HS-5 (cell line): Measurements from ENCODE around the gene SAE1.

Experiments used
- DNase-seq: peaks from one replicate; pipeline ENCODE4 v3.0.0-alpha.2; 2012; ENCODE audit warnings: low read depth

Gene SAE1

GRCh38 chr19:47130120-47130588 is 481 bp upstream of the SAE1 start:
- DNase-seq, result no peak

- DNase-seq, result no peak
These were observed 1.7 kb downstream of the SAE1 start for GRCh38 chr19:47132194-47132852.

GRCh38 chr19:47133021-47133471 is 2.4 kb downstream of the SAE1 start:
- no peak for DNase-seq

- DNase-seq, result no peak
These were observed 3.9 kb downstream of the SAE1 start for GRCh38 chr19:47134545-47134944.

GRCh38 chr19:47135156-47135555 is 4.5 kb downstream of the SAE1 start:
- no peak for DNase-seq

GRCh38 chr19:47141252-47141651 is 10.6 kb downstream of the SAE1 start:
- DNase-seq, result peak; percentile 26

- no peak for DNase-seq
These were observed 11.1 kb downstream of the SAE1 start for GRCh38 chr19:47141695-47142094.

GRCh38 chr19:47142779-47143178 is 12.1 kb downstream of the SAE1 start:
- peak; percentile 20 for DNase-seq

GRCh38 chr19:47143322-47144073 is 12.9 kb downstream of the SAE1 start:
- DNase-seq, result no peak

- no peak for DNase-seq
These were observed 14.0 kb downstream of the SAE1 start for GRCh38 chr19:47144630-47145029.

- no peak for DNase-seq
These were observed 15.2 kb downstream of the SAE1 start for GRCh38 chr19:47145639-47146486.

- DNase-seq, result no peak
These were observed 16.3 kb downstream of the SAE1 start for GRCh38 chr19:47146920-47147319.

GRCh38 chr19:47151627-47152026 is 21.0 kb downstream of the SAE1 start:
- DNase-seq, result no peak

GRCh38 chr19:47152205-47152604 is 21.6 kb downstream of the SAE1 start:
- no peak for DNase-seq

GRCh38 chr19:47152632-47153031 is 22.0 kb downstream of the SAE1 start:
- no peak for DNase-seq

GRCh38 chr19:47153266-47153665 is 22.6 kb downstream of the SAE1 start:
- DNase-seq, result no peak

- DNase-seq, result no peak
These were observed 24.5 kb downstream of the SAE1 start for GRCh38 chr19:47155148-47155547.

GRCh38 chr19:47156861-47157430 is 26.3 kb downstream of the SAE1 start:
- no peak for DNase-seq

- DNase-seq, result no peak
These were observed 27.0 kb downstream of the SAE1 start for GRCh38 chr19:47157431-47158321.

- DNase-seq, result no peak
These were observed 27.7 kb downstream of the SAE1 start for GRCh38 chr19:47158367-47158791.

- no peak for DNase-seq
These were observed 28.4 kb downstream of the SAE1 start for GRCh38 chr19:47158879-47159503.
